Upper lobe of left lung (tissue), 4 donors: ENCODE data around the gene ANKFN1.

Experiments used
- POLR2A ChIP-seq, 4 donors: fragments of 450-650 bp; IDR thresholded peaks; one replicate each; pipeline ENCODE4 v1.5.1; 2016 to 2017; ENCODE audit warnings: antibody characterized with exemption in 4 of 4, mild to moderate bottlenecking in 2 of 4
- POLR2AphosphoS5 ChIP-seq, 2 donors: sonication (generic); formaldehyde crosslinking; IDR thresholded peaks; one replicate each; pipeline ENCODE4 v1.5.1; 2017; ENCODE audit warnings: antibody characterized with exemption in 2 of 2
- TF ChIP-seq, protein P1 (sequence below), 6 experiments: fragments of 450-650 bp in 4 of 6; fragments of 200-600 bp in 2 of 6; sonication (generic) in 2 of 6; IDR thresholded peaks; one replicate each; pipeline ENCODE4 v1.5.1; 2016 to 2019; ENCODE audit warnings: antibody characterized with exemption in 6 of 6

DNA sequence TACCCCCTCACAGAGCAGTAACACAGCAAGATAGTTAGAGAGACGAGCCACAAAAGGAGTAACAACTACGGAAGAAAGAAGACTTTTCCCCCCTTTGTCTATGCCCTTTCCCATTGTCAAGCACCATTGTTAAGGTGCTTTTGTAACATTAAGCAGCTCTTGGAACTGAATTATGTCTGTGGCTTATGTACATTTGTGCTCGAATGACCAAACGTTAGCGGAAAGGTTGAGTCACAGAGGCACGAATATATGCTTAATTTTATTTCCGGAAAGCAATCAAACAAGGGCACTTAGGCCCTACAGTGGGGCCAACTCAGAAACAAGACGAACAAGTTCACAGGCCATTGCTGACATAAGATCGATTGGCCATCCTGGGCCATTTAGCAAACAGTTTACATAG lies 109.5 kb downstream of the ANKFN1 start:
- TF ChIP-seq, protein P1, sequence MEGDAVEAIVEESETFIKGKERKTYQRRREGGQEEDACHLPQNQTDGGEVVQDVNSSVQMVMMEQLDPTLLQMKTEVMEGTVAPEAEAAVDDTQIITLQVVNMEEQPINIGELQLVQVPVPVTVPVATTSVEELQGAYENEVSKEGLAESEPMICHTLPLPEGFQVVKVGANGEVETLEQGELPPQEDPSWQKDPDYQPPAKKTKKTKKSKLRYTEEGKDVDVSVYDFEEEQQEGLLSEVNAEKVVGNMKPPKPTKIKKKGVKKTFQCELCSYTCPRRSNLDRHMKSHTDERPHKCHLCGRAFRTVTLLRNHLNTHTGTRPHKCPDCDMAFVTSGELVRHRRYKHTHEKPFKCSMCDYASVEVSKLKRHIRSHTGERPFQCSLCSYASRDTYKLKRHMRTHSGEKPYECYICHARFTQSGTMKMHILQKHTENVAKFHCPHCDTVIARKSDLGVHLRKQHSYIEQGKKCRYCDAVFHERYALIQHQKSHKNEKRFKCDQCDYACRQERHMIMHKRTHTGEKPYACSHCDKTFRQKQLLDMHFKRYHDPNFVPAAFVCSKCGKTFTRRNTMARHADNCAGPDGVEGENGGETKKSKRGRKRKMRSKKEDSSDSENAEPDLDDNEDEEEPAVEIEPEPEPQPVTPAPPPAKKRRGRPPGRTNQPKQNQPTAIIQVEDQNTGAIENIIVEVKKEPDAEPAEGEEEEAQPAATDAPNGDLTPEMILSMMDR (IDR thresholded peaks at IDR 0.05) = no peak
- TF ChIP-seq POLR2A (IDR thresholded peaks at IDR 0.05) = no peak
- TF ChIP-seq POLR2AphosphoS5 (IDR thresholded peaks at IDR 0.05) = peak in 1 of 2 donors; percentile 27
